Uterine smooth muscle cell (primary cell): ENCODE data around the gene CEP78. TPM values are rescaled to one million over a fixed set of nuclear protein-coding genes. Genes with fewer than 3 reads are reported as not detected.

Source experiments
- total RNA-seq: library from RNA; depleted of rRNA; stranded (reverse); fragments of >200 nt; gene quantifications from 2 replicates; pipeline ENCODE4 v1.2.3, GENCODE V29; 2014

The CEP78 gene, protein sequence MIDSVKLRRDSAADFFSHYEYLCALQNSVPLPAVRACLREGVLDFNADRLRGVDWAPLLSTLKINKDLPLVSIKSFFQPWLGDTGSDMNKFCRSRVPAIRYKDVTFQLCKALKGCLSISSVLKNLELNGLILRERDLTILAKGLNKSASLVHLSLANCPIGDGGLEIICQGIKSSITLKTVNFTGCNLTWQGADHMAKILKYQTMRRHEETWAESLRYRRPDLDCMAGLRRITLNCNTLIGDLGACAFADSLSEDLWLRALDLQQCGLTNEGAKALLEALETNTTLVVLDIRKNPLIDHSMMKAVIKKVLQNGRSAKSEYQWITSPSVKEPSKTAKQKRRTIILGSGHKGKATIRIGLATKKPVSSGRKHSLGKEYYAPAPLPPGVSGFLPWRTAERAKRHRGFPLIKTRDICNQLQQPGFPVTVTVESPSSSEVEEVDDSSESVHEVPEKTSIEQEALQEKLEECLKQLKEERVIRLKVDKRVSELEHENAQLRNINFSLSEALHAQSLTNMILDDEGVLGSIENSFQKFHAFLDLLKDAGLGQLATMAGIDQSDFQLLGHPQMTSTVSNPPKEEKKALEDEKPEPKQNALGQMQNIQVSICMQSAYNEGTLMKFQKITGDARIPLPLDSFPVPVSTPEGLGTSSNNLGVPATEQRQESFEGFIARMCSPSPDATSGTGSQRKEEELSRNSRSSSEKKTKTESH
- total RNA-seq = 19.5 and 39.6 TPM in 2 replicates

DNA sequence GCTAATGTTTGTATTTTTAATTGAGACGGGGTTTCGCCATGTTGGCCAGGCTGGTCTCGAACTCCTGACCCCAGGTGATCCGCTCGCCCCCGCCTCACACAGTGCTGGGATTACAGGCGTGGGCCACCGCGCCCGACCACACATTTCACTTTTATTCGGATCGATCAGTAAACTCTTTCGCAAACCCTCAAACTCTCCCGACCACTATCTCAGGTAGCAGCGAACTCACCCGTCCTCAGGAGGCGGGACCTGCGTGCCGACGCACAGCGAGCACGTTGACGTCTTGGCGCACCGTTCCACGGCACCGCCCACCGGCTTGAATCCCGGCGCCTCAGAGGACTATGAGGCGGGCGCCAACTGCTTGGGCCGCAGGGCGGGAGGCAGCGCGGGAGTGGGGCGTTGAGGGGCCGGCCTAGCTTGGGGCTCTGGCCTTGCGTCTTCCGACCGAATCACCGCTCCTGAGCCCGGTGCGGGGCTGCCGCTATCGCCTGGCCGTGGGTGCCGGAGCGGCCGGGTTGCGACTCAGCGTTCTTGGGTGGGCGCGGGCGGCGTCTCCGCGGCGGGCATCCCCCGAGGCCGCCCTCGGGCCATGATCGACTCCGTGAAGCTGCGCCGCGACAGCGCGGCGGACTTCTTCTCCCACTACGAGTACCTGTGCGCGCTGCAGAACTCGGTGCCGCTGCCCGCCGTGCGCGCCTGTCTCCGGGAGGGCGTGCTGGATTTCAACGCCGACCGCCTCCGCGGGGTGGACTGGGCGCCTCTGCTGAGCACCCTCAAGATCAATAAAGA is at the start of gene CEP78:
CEP78 (plus strand) TSS at position 314 of the 789 bp plus-strand sequence; CDS start at position 590, 276 bp downstream.

DNA sequence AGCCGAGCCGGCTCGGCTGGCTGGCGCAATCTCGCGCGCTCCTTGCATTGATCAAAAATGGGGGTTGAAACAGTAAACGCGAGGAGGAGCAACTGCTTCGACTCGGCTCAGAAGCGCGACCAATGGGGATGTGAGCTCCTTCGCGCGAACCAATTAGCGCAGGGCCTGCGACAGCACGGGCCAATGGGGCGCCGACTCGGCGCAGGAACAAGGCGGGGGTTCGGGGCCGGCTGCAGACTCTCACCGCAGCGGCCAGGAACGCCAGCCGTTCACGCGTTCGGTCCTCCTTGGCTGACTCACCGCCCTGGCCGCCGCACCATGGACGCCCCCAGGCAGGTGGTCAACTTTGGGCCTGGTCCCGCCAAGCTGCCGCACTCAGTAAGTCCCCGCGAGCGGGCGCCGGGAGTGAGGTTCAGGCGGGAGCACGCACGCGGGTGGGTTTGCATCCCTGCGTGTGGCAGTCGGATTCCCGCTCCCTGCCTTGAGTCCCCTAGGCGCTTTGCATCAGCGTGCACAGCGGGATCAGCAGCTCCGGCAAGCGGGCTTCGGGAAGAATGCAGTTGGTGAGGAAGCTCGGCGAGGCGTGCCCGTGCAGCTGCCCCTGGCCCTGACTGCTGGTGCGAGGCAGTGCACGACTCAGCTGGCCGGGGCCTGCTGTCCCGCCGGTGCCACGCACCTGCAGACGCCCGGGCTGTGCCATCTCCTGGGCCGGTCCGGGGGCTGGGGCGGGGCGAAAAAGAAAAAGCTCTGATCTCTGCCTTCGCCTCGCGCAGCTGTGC is 61.2 kb downstream of the CEP78 start, which contains the start of gene PSAT1:
PSAT1 (plus strand) TSS at position 233 of the 779 bp plus-strand sequence; CDS start at position 319, 86 bp downstream.

Other genes starting within 250 kb of the CEP78 start
- 39.5 and 50.2 TPM in 2 replicates for gene GNAQ, start 204.3 kb upstream of the CEP78 start, total RNA-seq
- 79.4 and 176 TPM in 2 replicates for gene PSAT1, start 61.0 kb downstream of the CEP78 start, total RNA-seq